IMR-90 (cell line): ENCODE data around the gene DCC. TPM values are rescaled to one million over a fixed set of nuclear protein-coding genes. Genes with fewer than 3 reads are reported as not detected.

Experiments used
- ATAC-seq: fragments of 200-7000 bp; cut with Tn5 transposase; 2 replicates; pipeline ENCODE4 v1.9.1; 2020; ENCODE audit warnings: low read depth, mild to moderate bottlenecking, moderate library complexity
- BruUV-seq: library from RNA; stranded (reverse); fragments of 400-500 nt; replicated peaks from 2 replicates; lab custom pipeline; 2021; lab: Mats Ljungman, UMichigan
- CTCF ChIA-PET: fragments of 300-600 bp; formaldehyde crosslinking; extraction: SDS; loops from one replicate; lab custom pipeline; 2021; ENCODE audit warnings: antibody characterized with exemption; lab: Yijun Ruan, JAX
- POLR2A ChIA-PET: fragments of 300-600 bp; sonication (Branson Sonifier 250); formaldehyde crosslinking; loops from one replicate; lab custom pipeline; 2022; ENCODE audit warnings: antibody characterized with exemption; ENCODE audit not compliant: unreplicated experiment; lab: Charles Lee
- DNase-seq: peaks from one replicate; pipeline ENCODE4 v3.0.0; 2013
- H2AFZ ChIP-seq: replicated peaks from 2 replicates; pipeline ENCODE3; 2013; ENCODE audit warnings: low read length, mild to moderate bottlenecking; ENCODE audit not compliant: poor library complexity
- H2AK5ac ChIP-seq: 2 replicates; pipeline ENCODE4 v1.6.1; 2013; ENCODE audit warnings: low read depth, low read length, inconsistent platforms
- H2AK9ac ChIP-seq: replicated peaks from 2 replicates; pipeline ENCODE3; 2013; ENCODE audit warnings: mild to moderate bottlenecking, low read depth, low read length, moderate library complexity; ENCODE audit not compliant: poor library complexity
- H2BK120ac ChIP-seq: 2 replicates; pipeline ENCODE4 v1.6.1; 2013; ENCODE audit warnings: low read depth, low read length, inconsistent platforms
- H2BK15ac ChIP-seq: 3 replicates; pipeline ENCODE4 v1.6.1; 2013; ENCODE audit warnings: low read depth, low read length, inconsistent platforms
- H2BK20ac ChIP-seq: 2 replicates; pipeline ENCODE4 v1.6.1; 2013; ENCODE audit warnings: low read depth, mild to moderate bottlenecking, inconsistent platforms, low read length, moderate library complexity
- H2BK5ac ChIP-seq: 2 replicates; pipeline ENCODE4 v1.6.1; 2013; ENCODE audit warnings: mild to moderate bottlenecking, low read depth, low read length, inconsistent platforms; ENCODE audit not compliant: poor library complexity, severe bottlenecking
- H3K14ac ChIP-seq: replicated peaks from 2 replicates; pipeline ENCODE4 v1.6.1; 2013; ENCODE audit warnings: low read depth, low read length, inconsistent platforms
- H3K18ac ChIP-seq: 2 replicates; pipeline ENCODE4 v1.6.1; 2013; ENCODE audit warnings: low read depth, low read length, control low read depth
- H3K23ac ChIP-seq: 2 replicates; pipeline ENCODE4 v1.6.1; 2013; ENCODE audit warnings: low read depth, low read length, inconsistent platforms
- H3K27ac ChIP-seq: 2 replicates; pipeline ENCODE4 v1.5.1; 2013; ENCODE audit warnings: mild to moderate bottlenecking, control low read depth, low read length; ENCODE audit not compliant: insufficient read depth
- H3K27me3 ChIP-seq: 2 replicates; pipeline ENCODE4 v1.6.1; 2013; ENCODE audit warnings: low read length; ENCODE audit not compliant: control insufficient read depth, insufficient read depth
- H3K36me3 ChIP-seq: 2 replicates; pipeline ENCODE4 v1.6.1; 2013; ENCODE audit warnings: low read length, mixed read lengths; ENCODE audit not compliant: control insufficient read depth, insufficient read depth
- H3K4ac ChIP-seq: 2 replicates; pipeline ENCODE4 v1.6.1; 2013; ENCODE audit warnings: low read depth, low read length, inconsistent platforms
- H3K4me1 ChIP-seq: 2 replicates; pipeline ENCODE4 v1.6.1; 2013; ENCODE audit warnings: low read length, mixed read lengths; ENCODE audit not compliant: control insufficient read depth, insufficient read depth
- H3K4me2 ChIP-seq: 2 replicates; pipeline ENCODE4 v1.6.1; 2013; ENCODE audit warnings: low read depth, mild to moderate bottlenecking, control low read depth, low read length, moderate library complexity
- H3K4me3 ChIP-seq: 2 replicates; pipeline ENCODE4 v1.5.1; 2013; ENCODE audit warnings: low read depth, mild to moderate bottlenecking, control low read depth, low read length, moderate library complexity; ENCODE audit not compliant: insufficient read depth
- H3K56ac ChIP-seq: 2 replicates; pipeline ENCODE4 v1.6.1; 2013; ENCODE audit warnings: low read length, inconsistent platforms; ENCODE audit not compliant: insufficient read depth; ENCODE audit errors: extremely low read depth
- H3K79me1 ChIP-seq, 2 experiments: 2 replicates each; pipeline ENCODE4 v1.6.1; 2013; ENCODE audit warnings: low read length in 2 of 2, inconsistent platforms in 1 of 2, low read depth in 1 of 2
- H3K9ac ChIP-seq: 2 replicates; pipeline ENCODE4 v1.6.1; 2013; ENCODE audit warnings: low read depth, low read length, control low read depth
- H3K9me1 ChIP-seq: 2 replicates; pipeline ENCODE4 v1.6.1; 2013; ENCODE audit warnings: low read length, inconsistent platforms; ENCODE audit not compliant: insufficient read depth
- H3K9me3 ChIP-seq: 2 replicates; pipeline ENCODE4 v1.6.1; 2013; ENCODE audit warnings: low read length; ENCODE audit not compliant: control insufficient read depth, insufficient read depth
- H4K20me1 ChIP-seq: 2 replicates; pipeline ENCODE4 v1.6.1; 2013; ENCODE audit warnings: low read length, inconsistent platforms; ENCODE audit not compliant: insufficient read depth
- H4K5ac ChIP-seq: 2 replicates; pipeline ENCODE4 v1.6.1; 2013; ENCODE audit warnings: mild to moderate bottlenecking, low read depth, low read length, control low read depth
- H4K8ac ChIP-seq, 2 experiments: 2 replicates each; pipeline ENCODE4 v1.6.1; 2013; ENCODE audit warnings: low read depth in 2 of 2, low read length in 2 of 2, control low read depth in 1 of 2, inconsistent platforms in 1 of 2
- H4K91ac ChIP-seq: 2 replicates; pipeline ENCODE4 v1.6.1; 2013; ENCODE audit warnings: low read depth, low read length, inconsistent platforms; ENCODE audit not compliant: insufficient read depth
- CHD1 ChIP-seq: IDR thresholded peaks from 2 replicates; pipeline ENCODE4 v1.6.1; 2012; ENCODE audit warnings: low read depth, low read length, improper control_type of control experiment
- MAFK ChIP-seq: IDR thresholded peaks from 2 replicates; pipeline ENCODE4 v1.6.1; 2012; ENCODE audit warnings: low read depth, low read length, improper control_type of control experiment
- MXI1 ChIP-seq: IDR thresholded peaks from 2 replicates; pipeline ENCODE4 v1.6.1; 2012; ENCODE audit warnings: low read depth, mild to moderate bottlenecking, low read length, moderate library complexity, borderline replicate concordance
- NFE2L2 ChIP-seq: fragments of 150-350 bp; IDR thresholded peaks from 2 replicates; pipeline ENCODE4 v1.6.1; 2016; ENCODE audit warnings: low read depth, mild to moderate bottlenecking, low read length
- POLR2A ChIP-seq: IDR thresholded peaks from 2 replicates; pipeline ENCODE4 v1.6.1; 2012; ENCODE audit warnings: mild to moderate bottlenecking, low read depth, low read length
- RAD21 ChIP-seq: IDR thresholded peaks from 2 replicates; pipeline ENCODE4 v1.6.1; 2012; ENCODE audit warnings: low read length, improper control_type of control experiment
- RCOR1 ChIP-seq: IDR thresholded peaks from 2 replicates; pipeline ENCODE4 v1.6.1; 2012; ENCODE audit warnings: mild to moderate bottlenecking, low read length, improper control_type of control experiment; ENCODE audit not compliant: insufficient replicate concordance
- RFX5 ChIP-seq: IDR thresholded peaks from 2 replicates; pipeline ENCODE4 v1.8.0; 2012; ENCODE audit warnings: low read depth, mild to moderate bottlenecking, low read length, moderate library complexity
- SMC3 ChIP-seq: fragments of 150-350 bp; IDR thresholded peaks from 2 replicates; pipeline ENCODE4 v1.6.1; 2016; ENCODE audit warnings: low read depth, mild to moderate bottlenecking, antibody characterized with exemption, low read length, moderate library complexity
- WGBS, 2 experiments: methylation state at CpG; one replicate each; pipeline versions ENCODE4 v1.1.5 to v1.1.7; 2013; ENCODE audit warnings: missing lambda C conversion rate in 2 of 2; ENCODE audit not compliant: insufficient read length in 1 of 2; ENCODE audit errors: extremely low coverage in 2 of 2; 5-methylcytosine and 5-hydroxymethylcytosine counted together
- dilution Hi-C: fragments of 300-500 bp; cut with HindIII; formaldehyde crosslinking; loops from one replicate; pipeline ENCODE4 v1.14.3; 2018; ENCODE audit warnings: low sequenced_read_pairs; ENCODE audit not compliant: unreplicated experiment
- in situ Hi-C: fragments of 300-500 bp; cut with MboI; formaldehyde crosslinking; loops from 3 replicates; pipeline ENCODE4 v1.14.3; 2019; ENCODE audit warnings: low sequenced_read_pairs, inconsistent platforms, mixed read lengths
- intact Hi-C: fragments of 100-400 bp; cut with micrococcal nuclease; formaldehyde crosslinking; loops from 2 replicates; pipeline ENCODE4 v1.10.0; 2022
- polyA plus RNA-seq, 3 experiments: library from polyadenylated mRNA; depleted of rRNA; stranded (reverse); fragments of >200 nt; gene quantifications; 2 replicates each; pipeline ENCODE4 v1.2.3, GENCODE V29; 2012; ENCODE audit warnings: low replicate concordance in 1 of 3
- total RNA-seq: library from RNA; depleted of rRNA; stranded (reverse); fragments of >200 nt; gene quantifications from 2 replicates; pipeline ENCODE4 v1.2.3, GENCODE V29; 2012
- TF ChIP-seq, protein P1 (sequence below): fragments of 150-350 bp; IDR thresholded peaks from 2 replicates; pipeline ENCODE4 v1.6.1; 2016; ENCODE audit warnings: low read depth, mild to moderate bottlenecking, low read length, moderate library complexity, borderline replicate concordance
- TF ChIP-seq, protein P2 (sequence below): fragments of 150-350 bp; IDR thresholded peaks from 2 replicates; pipeline ENCODE4 v1.6.1; 2017; ENCODE audit warnings: mild to moderate bottlenecking, antibody characterized with exemption, low read length, low read depth

Gene DCC
- total and polyA plus RNA-seq, 2 of the 4 experiments (the other 2 are of a cell fraction) = 0.31 to 0.54 TPM

DNA sequence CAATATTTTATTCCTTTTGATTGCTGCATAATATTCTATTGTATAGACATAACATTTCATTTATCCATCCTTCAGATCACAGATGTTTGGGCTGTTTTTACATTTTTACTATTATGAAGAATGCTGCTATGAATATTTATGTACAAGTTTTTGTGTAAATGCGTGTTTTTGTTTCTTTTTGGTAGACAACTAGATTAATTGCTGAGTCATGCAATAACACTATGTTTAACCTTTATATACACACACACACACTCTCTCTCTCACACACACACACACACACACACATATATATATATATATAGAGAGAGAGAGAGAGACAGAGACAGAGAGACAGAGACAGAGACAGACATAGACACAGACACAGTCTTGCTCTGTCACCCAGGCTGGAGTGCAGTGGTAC lies 926.9 kb downstream of the DCC start:
- no CpG with 5 or more reads among the region's 1 CpG for WGBS, 2 experiments
- H3K27ac ChIP-seq = no peak overlapping the region
- H3K4me3 ChIP-seq = no peak overlapping the region
- in situ Hi-C loops = no loop called here
- H3K14ac ChIP-seq = no peak overlapping the region
- DNase-seq = no peak
- H3K36me3 ChIP-seq = no peaks in the 10 kb centered on the region
- no peak for TF ChIP-seq RCOR1
- TF ChIP-seq NFE2L2 = peak; percentile 85
- TF ChIP-seq, protein P1, sequence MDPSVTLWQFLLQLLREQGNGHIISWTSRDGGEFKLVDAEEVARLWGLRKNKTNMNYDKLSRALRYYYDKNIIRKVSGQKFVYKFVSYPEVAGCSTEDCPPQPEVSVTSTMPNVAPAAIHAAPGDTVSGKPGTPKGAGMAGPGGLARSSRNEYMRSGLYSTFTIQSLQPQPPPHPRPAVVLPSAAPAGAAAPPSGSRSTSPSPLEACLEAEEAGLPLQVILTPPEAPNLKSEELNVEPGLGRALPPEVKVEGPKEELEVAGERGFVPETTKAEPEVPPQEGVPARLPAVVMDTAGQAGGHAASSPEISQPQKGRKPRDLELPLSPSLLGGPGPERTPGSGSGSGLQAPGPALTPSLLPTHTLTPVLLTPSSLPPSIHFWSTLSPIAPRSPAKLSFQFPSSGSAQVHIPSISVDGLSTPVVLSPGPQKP = no peak
- no peak for TF ChIP-seq RAD21
- TF ChIP-seq MXI1 = no peak
- TF ChIP-seq RFX5 = no peak
- no peak for TF ChIP-seq CHD1
- peak; percentile 85 for TF ChIP-seq MAFK
- TF ChIP-seq SMC3 = no peak
- TF ChIP-seq POLR2A = no peak
- TF ChIP-seq, protein P2, sequence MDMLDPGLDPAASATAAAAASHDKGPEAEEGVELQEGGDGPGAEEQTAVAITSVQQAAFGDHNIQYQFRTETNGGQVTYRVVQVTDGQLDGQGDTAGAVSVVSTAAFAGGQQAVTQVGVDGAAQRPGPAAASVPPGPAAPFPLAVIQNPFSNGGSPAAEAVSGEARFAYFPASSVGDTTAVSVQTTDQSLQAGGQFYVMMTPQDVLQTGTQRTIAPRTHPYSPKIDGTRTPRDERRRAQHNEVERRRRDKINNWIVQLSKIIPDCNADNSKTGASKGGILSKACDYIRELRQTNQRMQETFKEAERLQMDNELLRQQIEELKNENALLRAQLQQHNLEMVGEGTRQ = no peak
- dilution Hi-C loops = no loop called here
- H3K23ac ChIP-seq = no peak overlapping the region
- no peak overlapping the region for H2BK15ac ChIP-seq
- H3K9ac ChIP-seq = no peak overlapping the region
- no peak overlapping the region for H3K4ac ChIP-seq
- H3K18ac ChIP-seq = no peak overlapping the region
- H2AK9ac ChIP-seq = no peak overlapping the region
- H2AFZ ChIP-seq = no peak overlapping the region
- H2BK5ac ChIP-seq = no peak overlapping the region
- no TSS peak for BruUV-seq
- no peaks in the 10 kb centered on the region for H3K79me1 ChIP-seq
- no peak overlapping the region for H4K91ac ChIP-seq
- H4K20me1 ChIP-seq = no peaks in the 10 kb centered on the region
- no peak overlapping the region for H4K5ac ChIP-seq
- no peak overlapping the region for H2BK20ac ChIP-seq
- CTCF ChIA-PET = no interaction called here
- H3K9me1 ChIP-seq = no peaks in the 10 kb centered on the region
- H3K27me3 ChIP-seq = no peaks in the 10 kb centered on the region
- no peaks in the 10 kb centered on the region for H3K4me1 ChIP-seq
- POLR2A ChIA-PET = no interaction called here
- H3K56ac ChIP-seq = no peak overlapping the region
- intact Hi-C loops = no loop called here
- ATAC-seq = no peak
- H3K9me3 ChIP-seq = peaks cover 8% of the 10 kb centered on the region
- no peak overlapping the region for H4K8ac ChIP-seq
- H2BK120ac ChIP-seq = no peak overlapping the region
- no peak overlapping the region for H3K4me2 ChIP-seq
- no peak overlapping the region for H2AK5ac ChIP-seq
